Hippocampal formation (tissue), 2 donors: ENCODE measurements around the gene MTCL1.

Experiments
- DNase-seq, 2 donors: peaks; one replicate each; lab custom pipeline; 2025; lab: John Stamatoyannopoulos, UW

The MTCL1 gene

DNA sequence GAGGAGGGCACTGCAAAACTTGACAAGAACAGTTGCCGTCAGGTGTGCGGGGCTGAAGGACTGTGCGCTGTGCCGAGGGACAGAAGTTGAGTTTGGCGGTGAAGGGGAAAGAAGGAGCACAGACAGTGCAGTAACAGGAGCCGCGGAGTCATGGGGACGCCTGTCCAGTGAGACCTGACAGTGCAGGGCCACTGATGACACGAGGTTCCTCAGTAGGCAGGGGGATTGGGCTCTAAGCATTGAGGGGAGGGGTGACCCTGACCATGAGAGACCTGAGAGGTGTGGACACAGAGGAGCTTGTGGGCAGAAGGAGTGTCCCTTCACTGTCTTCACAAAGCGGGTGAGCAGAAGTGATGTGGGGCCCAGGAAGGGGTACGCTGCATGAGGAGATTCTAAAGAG lies 104.8 kb downstream of the MTCL1 start:
- no peak for DNase-seq

DNA sequence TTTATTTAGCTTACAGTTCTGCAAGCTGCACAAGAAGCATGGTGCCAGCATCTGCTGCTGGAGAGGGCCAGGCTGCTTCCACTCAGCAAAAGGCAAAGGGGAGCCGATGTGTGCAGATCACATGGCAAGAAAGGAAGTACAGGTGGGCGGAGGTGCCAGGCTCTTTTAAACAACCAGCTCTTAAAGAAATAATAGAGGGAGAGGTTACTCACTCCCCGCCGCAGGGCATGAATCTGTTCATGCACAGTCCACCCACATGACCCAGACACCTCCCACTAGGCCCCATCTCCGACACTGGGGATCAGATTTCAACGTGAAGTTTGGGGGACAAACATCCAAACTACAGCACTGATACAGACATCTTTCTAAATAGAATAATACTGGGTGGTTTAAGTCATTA lies 105.8 kb downstream of the MTCL1 start:
- no peak for DNase-seq

GRCh38 chr18:8812631-8813030 lies 107.3 kb downstream of the MTCL1 start:
- DNase-seq: no peak

- no peak for DNase-seq
Measured at GRCh38 chr18:8813611-8814010, 108.3 kb downstream of the MTCL1 start.

DNA sequence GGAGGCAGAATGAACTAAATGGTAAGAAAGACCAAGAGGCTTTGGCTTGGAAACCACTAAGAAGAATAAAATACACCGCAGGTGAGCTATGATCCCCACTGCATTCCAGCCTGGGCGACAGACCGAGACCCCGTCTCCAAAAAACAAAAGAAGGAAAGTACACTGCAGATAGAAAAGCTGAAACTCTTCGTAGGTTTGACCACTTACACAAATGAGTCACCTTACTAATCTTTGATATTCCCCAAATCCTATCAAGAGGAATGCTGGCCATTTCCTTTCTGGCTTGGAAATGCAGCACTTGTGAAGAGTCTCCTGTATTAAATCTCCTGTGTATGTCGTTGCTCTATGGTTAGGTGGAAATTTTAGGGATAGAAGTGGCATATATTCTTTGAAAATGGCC lies 108.8 kb downstream of the MTCL1 start:
- no peak for DNase-seq

DNA sequence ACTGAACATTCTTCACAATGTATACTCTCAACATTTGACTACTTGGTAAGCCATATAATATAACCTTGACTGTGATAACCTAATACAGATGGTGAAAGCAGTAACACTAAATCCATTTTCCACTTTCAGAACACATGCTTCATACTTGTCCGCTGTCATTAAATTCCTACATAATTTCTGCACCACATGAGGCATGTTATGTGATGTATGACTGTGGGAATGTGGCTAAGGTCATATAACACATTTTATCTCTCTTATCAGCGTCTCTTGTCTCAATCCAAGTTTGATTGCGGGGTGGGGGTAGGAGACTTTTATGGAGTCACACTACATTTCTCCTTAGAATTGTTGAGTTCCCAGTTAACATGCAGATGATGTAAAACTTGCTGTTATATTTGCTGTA lies 110.9 kb downstream of the MTCL1 start:
- DNase-seq: no peak

GRCh38 chr18:8816816-8817215 lies 111.5 kb downstream of the MTCL1 start:
- peak in 1 of 2 donors; percentile 42 for DNase-seq

DNA sequence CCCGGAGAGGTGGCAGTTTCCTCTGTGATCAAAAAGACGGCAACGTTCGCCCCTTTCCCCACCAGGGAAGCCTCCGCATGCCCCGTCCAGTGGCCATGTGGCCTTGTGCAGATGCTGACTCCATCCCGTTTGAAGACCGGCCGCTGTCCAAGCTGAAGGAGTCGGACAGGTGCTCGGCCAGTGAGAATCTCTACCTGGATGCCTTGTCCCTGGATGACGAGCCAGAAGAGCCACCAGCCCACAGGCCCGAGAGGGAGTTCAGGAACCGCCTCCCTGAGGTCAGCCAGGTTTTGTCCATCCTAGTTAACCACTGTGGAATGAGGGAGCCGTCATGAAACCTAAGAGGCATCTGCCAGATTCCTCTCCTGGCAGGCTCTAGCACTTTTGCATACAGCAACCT lies 113.6 kb downstream of the MTCL1 start:
- DNase-seq: no peak

GRCh38 chr18:8820396-8821082 lies 115.2 kb downstream of the MTCL1 start:
- DNase-seq: no peak

GRCh38 chr18:8821083-8821465 lies 115.7 kb downstream of the MTCL1 start:
- no peak for DNase-seq

DNA sequence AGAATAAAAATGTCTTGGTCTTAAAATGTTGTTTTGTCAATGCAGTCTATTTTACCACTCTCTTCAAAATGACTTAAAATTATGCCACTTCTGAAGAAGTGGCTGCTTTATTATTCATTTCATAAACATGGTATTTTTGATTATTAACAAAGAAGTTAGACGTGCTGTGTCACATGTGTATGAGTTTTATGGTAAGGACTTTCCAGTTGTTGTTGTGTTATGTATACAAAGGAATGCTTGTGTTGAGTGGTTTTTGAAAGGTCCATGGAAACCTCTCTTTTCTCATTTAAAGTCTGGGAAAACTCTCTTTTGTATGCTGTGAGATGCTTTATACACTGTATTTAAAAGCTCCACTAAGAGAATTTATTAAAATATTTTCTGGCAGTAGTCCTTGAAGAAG lies 116.2 kb downstream of the MTCL1 start:
- no peak for DNase-seq

- DNase-seq: no peak
Measured at GRCh38 chr18:8822643-8823042, 117.3 kb downstream of the MTCL1 start.

DNA sequence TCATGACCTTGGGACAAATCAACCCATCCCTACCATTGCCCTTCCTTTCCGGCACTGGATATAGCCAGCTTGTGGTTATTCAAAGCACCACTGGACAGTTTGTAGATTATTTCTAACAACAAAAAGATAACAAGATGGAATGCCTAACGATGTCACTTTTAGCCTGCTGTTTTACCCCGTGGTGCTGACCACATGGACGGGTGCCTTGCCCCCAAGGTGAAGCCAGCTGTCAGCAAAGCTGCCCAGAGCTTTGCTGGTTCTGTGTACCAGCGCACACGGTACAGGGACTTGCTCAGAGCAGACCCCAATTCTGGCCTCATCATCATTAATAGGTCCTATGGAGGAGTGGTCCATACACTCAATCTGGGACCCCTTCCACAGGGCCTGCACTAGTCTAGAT lies 118.2 kb downstream of the MTCL1 start:
- DNase-seq: no peak

- DNase-seq: no peak
Measured at GRCh38 chr18:8824846-8825245, 119.5 kb downstream of the MTCL1 start.

DNA sequence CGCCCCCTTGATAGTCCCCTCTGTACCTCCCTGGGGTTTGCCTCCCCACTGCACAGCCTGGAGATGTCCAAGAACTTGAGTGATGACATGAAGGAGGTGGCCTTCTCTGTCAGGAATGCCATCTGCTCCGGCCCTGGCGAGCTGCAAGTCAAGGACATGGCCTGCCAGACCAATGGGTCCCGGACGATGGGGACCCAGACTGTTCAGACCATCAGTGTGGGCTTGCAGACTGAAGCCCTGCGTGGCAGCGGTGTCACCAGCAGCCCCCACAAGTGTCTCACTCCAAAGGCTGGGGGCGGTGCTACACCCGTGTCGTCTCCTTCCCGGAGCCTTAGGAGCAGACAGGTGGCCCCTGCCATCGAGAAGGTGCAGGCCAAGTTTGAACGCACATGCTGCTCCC lies 119.9 kb downstream of the MTCL1 start:
- no peak for DNase-seq

DNA sequence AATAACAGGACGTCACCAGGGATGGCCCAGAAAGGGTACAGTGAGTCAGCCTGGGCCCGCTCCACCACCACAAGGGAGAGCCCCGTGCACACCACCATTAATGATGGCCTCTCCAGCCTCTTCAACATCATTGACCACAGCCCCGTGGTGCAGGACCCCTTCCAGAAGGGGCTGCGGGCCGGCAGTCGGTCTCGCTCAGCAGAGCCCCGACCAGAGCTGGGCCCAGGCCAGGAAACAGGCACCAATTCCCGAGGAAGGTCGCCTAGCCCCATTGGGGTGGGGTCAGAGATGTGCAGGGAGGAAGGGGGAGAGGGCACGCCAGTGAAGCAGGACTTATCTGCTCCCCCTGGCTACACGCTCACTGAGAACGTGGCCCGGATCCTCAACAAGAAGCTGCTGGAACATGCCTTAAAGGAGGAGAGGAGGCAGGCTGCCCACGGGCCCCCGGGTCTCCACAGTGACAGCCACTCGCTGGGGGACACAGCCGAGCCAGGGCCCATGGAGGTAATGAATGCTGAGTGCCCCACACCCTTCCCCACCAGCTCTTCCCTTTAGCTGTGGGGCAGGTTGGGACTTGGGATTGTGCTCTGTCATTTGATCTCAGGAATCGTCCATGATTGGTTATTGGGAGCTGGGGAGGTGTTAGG lies 120.5 kb downstream of the MTCL1 start:
- no peak for DNase-seq

DNA sequence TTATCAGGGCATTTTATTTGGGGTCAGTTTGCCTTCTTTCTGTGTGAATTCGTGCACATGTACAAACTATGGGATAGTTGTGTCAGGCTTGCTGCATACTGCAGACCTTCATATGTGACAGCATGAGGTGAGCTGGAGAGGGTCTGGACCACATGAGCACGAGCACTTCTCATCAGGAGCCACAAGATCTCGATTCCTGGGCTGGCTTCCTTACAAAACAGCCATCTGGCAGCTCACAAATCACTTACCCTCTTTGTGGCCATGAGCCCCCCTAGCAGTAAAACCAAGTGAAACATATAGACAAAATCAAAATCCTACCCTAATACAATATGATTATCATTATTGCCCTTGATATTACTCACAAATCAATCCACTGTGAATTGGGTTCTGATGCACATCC lies 121.2 kb downstream of the MTCL1 start:
- DNase-seq: no peak

DNA sequence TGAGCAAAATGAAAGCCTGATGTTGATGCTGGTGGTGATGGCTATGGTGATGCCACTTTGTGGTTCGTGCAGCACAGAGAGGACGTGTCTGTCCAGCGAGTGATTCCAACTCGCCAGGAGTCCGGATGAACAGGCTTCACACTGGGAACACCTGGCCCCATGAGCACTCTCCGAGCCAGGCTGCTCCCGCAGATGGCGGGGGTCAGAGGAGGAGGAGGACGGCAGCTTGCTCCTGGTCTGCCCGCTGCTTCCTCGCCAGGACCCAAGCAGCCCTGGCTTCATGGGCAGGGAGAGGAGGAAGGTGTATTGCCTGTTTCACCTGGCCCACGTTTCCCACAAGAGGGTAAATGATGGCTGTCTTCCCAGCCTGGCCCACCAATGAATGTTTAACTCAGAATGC lies 121.6 kb downstream of the MTCL1 start:
- no peak for DNase-seq

DNA sequence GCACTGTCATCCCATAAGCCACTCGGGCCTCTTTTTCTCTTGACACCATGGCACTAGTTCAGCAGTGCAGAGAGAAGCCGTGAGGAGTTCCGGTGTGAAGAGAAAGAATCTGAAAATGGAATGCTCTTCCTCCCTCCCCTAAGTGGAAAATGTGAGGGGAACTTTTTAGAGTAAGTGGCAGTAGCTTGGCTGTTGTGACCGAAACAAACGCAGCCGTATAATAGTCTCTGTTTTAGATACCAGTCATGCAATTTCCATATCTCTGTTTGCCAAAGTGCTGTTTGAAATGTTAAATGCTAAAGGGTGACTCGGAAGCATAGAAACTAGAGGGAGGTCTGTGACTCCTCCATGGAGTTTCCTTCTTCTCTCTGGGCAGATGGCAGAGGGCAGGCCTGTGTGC lies 122.9 kb downstream of the MTCL1 start:
- no peak for DNase-seq

DNA sequence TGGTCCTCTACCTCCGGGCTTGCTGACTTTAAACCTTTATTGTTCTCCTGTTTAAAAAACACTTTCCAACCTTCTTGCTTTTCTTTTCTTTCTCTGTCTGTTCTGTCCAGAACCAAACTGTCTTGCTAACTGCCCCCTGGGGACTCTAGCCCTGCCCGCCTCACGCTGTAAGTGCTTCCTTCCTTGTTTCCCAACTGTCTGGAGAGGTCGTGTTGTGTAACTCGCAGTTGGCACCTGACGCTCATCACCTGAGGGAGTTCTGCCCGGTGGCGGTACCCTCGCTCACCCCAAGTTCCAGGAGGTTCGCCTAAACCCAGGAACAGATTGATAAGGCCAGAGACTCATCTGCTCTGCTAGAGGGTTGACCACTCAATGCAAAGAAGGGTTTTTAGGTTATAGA lies 123.4 kb downstream of the MTCL1 start:
- no peak for DNase-seq

GRCh38 chr18:8830067-8831060 lies 125.0 kb downstream of the MTCL1 start:
- no peak for DNase-seq

DNA sequence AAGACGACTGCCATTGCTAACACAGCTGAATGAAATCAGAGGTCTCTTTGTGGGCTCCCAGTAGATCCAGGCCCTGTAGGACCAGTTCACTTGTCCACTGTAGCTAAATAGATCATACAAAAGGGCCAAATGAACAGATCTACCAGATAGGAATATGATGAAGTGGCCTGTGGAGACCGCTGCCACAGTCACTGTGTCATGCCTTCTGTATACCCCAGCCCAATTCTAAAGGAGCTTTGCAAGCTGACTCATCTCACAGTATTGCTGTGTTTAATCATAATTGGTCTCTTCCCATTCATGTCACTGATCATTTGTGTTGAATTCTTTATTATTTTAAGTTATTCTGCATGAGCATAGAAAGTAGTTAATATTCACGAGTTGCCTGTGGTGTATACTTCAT lies 125.8 kb downstream of the MTCL1 start:
- no peak for DNase-seq

DNA sequence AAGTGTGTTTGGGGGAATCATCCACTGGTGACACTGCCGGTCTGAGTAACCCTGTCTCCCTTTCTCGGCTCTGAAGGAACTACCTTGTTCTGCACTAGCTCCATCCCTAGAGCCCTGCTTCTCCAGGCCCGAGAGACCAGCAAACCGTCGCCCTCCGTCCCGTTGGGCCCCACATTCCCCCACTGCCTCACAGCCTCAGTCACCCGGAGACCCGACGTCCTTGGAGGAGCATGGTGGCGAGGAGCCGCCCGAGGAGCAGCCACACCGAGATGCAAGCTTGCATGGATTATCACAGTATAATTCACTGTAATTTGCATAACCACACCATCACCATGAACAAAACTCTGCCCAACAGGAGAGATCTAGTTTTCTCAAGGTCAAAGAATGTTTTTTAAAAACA lies 126.2 kb downstream of the MTCL1 start:
- DNase-seq: no peak
